ENCODE results near the gene CYP2F1. TPM values are rescaled to one million over a fixed set of nuclear protein-coding genes. Genes with fewer than 3 reads are reported as not detected.
"Not testable (repeated sequence)": the region's sequence is repeated elsewhere in the genome, so short reads cannot be mapped to it uniquely, and the experiment has no call there.

The CYP2F1 gene
- total RNA-seq, 4 donors from 2014 or later, result not detected

DNA sequence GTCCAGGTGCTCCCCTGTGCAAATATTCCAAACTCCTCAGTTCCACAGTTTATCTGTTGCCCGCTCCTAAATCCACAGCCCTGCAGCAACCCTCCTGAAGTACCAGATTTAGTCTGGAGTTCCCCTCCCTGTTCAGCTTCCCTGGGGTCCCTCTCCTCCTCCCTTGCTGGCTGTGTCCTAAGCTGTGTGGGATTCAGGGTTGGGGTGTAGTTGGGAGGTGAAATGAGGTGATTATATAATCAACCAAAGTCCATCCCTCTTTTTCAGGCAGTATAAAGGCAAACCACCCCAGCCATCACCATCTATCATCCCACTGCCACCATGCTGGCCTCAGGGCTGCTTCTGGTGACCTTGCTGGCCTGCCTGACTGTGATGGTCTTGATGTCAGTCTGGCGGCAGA, 26.1 kb upstream of the CYP2F1 start, which contains the start of gene CYP2A13:
CYP2A13 (plus strand) TSS at position 301 of the 400 bp plus-strand sequence; CDS start at position 322, 21 bp downstream.
- H3K27ac ChIP-seq, result no peak within 1 kb of the TSS
- H3K36me3 ChIP-seq, result no peaks in the 10 kb centered on the region
- no peak within 1 kb of the TSS for H3K4me3 ChIP-seq
- peaks cover 41% of the 10 kb centered on the region for H3K27me3 ChIP-seq
- no peaks in the 10 kb centered on the region for H3K9me3 ChIP-seq
- 73% methylated on average over 1 of the region's 2 CpGs for WGBS
- no peaks in the 10 kb centered on the region for H3K4me1 ChIP-seq
- DNase-seq (ENCODE audit: low spot score in 2 of 2), result no peak
- no peak for TF ChIP-seq POLR2A (IDR thresholded peaks at IDR 0.05)

DNA sequence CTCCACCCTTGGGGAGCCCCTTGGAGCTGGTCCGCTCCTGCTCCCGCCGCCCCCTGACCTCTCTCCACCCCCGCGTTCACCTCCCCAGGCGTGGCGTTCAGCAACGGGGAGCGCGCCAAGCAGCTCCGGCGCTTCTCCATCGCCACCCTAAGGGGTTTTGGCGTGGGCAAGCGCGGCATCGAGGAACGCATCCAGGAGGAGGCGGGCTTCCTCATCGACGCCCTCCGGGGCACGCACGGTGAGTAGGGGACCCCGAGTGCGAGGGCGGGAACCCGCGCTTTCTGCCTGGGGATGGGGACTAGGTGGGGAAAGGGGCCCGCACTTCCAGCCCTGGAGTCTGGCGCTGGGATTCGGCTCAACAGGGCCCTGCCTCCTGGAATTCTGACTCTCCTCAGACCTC, 24.3 kb upstream of the CYP2F1 start:
- Histone ChIP-seq H3K36me3 (no peaks in the 10 kb centered on the region), H3K9me3 (no peaks in the 10 kb centered on the region), H3K27ac (no peak overlapping the region), H3K27me3 (peaks cover 40% of the 10 kb centered on the region), H3K4me3 (no peak overlapping the region), H3K4me1 (no peaks in the 10 kb centered on the region)
- 6% methylated on average over 22 of the region's 32 CpGs for WGBS
- no peak for TF ChIP-seq POLR2AphosphoS5 (IDR thresholded peaks at IDR 0.05)
- TF ChIP-seq POLR2A (IDR thresholded peaks at IDR 0.05), result no peak
- TF ChIP-seq EP300 (IDR thresholded peaks at IDR 0.05), result no peak
- TF ChIP-seq, protein P1, sequence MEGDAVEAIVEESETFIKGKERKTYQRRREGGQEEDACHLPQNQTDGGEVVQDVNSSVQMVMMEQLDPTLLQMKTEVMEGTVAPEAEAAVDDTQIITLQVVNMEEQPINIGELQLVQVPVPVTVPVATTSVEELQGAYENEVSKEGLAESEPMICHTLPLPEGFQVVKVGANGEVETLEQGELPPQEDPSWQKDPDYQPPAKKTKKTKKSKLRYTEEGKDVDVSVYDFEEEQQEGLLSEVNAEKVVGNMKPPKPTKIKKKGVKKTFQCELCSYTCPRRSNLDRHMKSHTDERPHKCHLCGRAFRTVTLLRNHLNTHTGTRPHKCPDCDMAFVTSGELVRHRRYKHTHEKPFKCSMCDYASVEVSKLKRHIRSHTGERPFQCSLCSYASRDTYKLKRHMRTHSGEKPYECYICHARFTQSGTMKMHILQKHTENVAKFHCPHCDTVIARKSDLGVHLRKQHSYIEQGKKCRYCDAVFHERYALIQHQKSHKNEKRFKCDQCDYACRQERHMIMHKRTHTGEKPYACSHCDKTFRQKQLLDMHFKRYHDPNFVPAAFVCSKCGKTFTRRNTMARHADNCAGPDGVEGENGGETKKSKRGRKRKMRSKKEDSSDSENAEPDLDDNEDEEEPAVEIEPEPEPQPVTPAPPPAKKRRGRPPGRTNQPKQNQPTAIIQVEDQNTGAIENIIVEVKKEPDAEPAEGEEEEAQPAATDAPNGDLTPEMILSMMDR (IDR thresholded peaks at IDR 0.05), result no peak
- no peak for DNase-seq (ENCODE audit: low spot score in 2 of 2)

DNA sequence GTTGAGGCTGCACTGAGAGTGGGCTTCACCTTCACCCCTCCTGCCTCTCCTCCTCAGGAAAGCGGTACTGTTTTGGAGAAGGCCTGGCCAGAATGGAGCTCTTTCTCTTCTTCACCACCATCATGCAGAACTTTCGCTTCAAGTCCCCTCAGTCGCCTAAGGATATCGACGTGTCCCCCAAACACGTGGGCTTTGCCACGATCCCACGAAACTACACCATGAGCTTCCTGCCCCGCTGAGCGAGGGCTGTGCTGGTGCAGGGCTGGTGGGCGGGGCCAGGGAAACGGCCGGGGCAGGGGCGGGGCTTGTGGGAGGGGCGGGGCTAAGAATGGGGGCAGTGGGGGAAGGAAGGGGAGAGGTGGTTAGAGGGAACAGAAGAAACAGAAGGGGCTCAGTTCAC, 18.5 kb upstream of the CYP2F1 start:
- 60% methylated on average over 15 of the region's 15 CpGs for WGBS
- no peak for DNase-seq (ENCODE audit: low spot score in 2 of 2)
- H3K27me3 ChIP-seq, result peaks cover 15% of the 10 kb centered on the region

DNA sequence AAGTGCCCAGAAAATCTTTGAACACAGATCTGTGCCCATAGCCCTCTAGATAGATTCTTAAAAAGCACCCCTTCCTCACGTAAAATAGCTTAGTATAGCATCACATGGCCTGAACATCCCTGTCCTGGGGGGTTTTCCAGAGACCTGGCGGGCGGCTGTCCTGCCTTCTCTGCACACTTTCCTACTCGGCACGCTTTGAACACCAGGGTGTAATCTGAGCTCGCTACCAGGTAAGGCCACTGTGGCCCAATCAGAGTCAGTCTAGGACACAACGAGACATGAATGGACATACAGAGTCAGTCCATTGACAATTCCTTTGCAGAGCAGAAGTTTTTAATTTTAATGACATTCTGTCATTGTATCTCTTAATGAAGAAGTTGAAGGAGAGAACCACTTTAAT, 17.9 kb upstream of the CYP2F1 start:
- Histone ChIP-seq H3K27me3 (peaks cover 10% of the 10 kb centered on the region), H3K36me3 (no peaks in the 10 kb centered on the region), H3K4me1 (no peaks in the 10 kb centered on the region), H3K9me3 (no peaks in the 10 kb centered on the region), H3K27ac (no peak overlapping the region), H3K4me3 (no peak overlapping the region)
- TF ChIP-seq, protein P1 (IDR thresholded peaks at IDR 0.05), result no peak
- no peak for TF ChIP-seq POLR2AphosphoS5 (IDR thresholded peaks at IDR 0.05)
- no peak for TF ChIP-seq POLR2A (IDR thresholded peaks at IDR 0.05)
- no peak for TF ChIP-seq EP300 (IDR thresholded peaks at IDR 0.05)
- DNase-seq (ENCODE audit: low spot score in 2 of 2), result no peak
- WGBS, result 43% methylated on average over 6 of the region's 7 CpGs

More for the DNA sequence above, 18.5 kb upstream of the CYP2F1 start:
- no peaks in the 10 kb centered on the region for H3K36me3 ChIP-seq
- H3K27ac ChIP-seq, result no peak overlapping the region
- no peaks in the 10 kb centered on the region for H3K4me1 ChIP-seq
- no peak for TF ChIP-seq EP300 (IDR thresholded peaks at IDR 0.05)
- no peak for TF ChIP-seq POLR2A (IDR thresholded peaks at IDR 0.05)
- no peak for TF ChIP-seq POLR2AphosphoS5 (IDR thresholded peaks at IDR 0.05)
- TF ChIP-seq, protein P1 (IDR thresholded peaks at IDR 0.05), result no peak
- H3K9me3 ChIP-seq, result no peaks in the 10 kb centered on the region
- H3K4me3 ChIP-seq, result no peak overlapping the region

DNA sequence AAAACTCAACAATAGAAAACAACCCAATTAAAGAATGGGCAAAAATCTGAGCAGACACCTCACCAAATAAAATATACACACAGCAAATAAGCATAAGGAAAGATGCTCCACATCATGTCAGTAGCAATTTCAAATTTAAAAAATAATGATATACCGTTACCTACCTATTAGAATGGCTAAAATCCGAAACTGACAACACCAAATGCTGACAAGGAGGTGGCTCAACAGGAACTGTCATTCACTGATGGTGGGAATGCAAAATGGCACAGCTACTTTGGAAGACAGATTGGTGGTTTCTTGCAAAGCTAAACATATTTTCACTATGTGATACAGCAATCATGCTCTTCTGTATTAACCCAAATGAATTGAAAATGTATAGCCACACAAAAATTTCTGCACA, 16.9 kb upstream of the CYP2F1 start:
- no peak overlapping the region for H3K4me3 ChIP-seq
- H3K27ac ChIP-seq, result no peak overlapping the region
- H3K9me3 ChIP-seq, result peaks cover 2% of the 10 kb centered on the region
- DNase-seq (ENCODE audit: low spot score in 2 of 2), result no peak
- no peaks in the 10 kb centered on the region for H3K36me3 ChIP-seq
- TF ChIP-seq, protein P1 (IDR thresholded peaks at IDR 0.05), result no peak
- peaks cover 8% of the 10 kb centered on the region for H3K27me3 ChIP-seq
- no peaks in the 10 kb centered on the region for H3K4me1 ChIP-seq
- 76% methylated on average over 2 of the region's 2 CpGs for WGBS

DNA sequence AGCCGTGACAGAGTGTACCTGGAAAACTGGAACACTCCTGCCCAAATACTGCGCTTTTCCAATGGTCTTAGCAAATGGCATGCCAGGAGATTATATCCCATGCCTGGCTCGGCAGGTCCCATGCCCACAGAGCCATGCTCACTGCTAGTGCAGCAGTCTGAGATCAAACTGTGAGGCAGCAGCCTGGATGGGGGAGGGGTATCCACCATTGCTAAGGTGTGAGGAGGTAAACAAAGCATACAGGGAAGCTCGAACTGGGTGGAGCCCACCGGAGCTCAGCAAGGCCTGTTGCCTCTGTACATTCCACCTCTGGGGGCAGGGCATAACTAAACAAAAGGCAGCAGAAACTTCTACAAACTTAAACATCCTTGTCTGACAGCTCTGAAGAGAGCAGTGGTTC, 15.5 kb upstream of the CYP2F1 start:
- H3K36me3 ChIP-seq, result no peaks in the 10 kb centered on the region
- 67% methylated on average over 4 of the region's 5 CpGs for WGBS
- peaks cover 7% of the 10 kb centered on the region for H3K9me3 ChIP-seq
- TF ChIP-seq, protein P1 (IDR thresholded peaks at IDR 0.05), result no peak
- TF ChIP-seq EP300 (IDR thresholded peaks at IDR 0.05) (no peak), POLR2A (IDR thresholded peaks at IDR 0.05) (no peak)
- no peaks in the 10 kb centered on the region for H3K4me1 ChIP-seq
- peaks cover 7% of the 10 kb centered on the region for H3K27me3 ChIP-seq
- no peak overlapping the region for H3K27ac ChIP-seq
- no peak for DNase-seq (ENCODE audit: low spot score in 2 of 2)
- H3K4me3 ChIP-seq, result no peak overlapping the region

DNA sequence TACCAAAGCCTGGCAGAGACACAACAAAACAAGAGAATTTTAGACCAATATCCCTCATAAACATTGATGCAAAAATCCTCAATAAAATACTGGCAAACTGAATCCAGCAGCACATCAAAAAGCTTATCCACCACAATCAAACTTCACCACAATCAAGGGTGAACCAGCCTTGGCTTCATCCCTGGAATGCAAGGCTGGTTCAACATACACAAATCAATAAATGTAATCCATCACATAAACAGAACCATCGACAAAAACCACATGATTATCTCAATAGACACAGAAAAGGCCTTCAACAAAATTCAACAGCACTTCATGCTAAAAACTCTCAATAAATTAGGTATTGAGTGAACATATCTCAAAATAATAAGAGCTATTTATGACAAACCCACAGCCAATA, 12.0 kb upstream of the CYP2F1 start:
- H3K27ac ChIP-seq; H3K36me3 ChIP-seq; H3K4me1 ChIP-seq; DNase-seq (ENCODE audit: low spot score in 2 of 2); H3K27me3 ChIP-seq; H3K9me3 ChIP-seq; H3K4me3 ChIP-seq: not testable (repeated sequence)
- 100% methylated on average over 1 of the region's 1 CpG for WGBS

Measured in suprapubic skin (tissue), 4 donors.